Measurements from ENCODE around the gene FILIP1L. TPM values are rescaled to one million over a fixed set of nuclear protein-coding genes. Genes with fewer than 3 reads are reported as not detected.

FILIP1L gene
- total and polyA plus RNA-seq, 2 of the 8 experiments (the other 6 are each of a cell fraction or from before 2014, with no cell fraction given) = 0.06 to 0.09 TPM

DNA sequence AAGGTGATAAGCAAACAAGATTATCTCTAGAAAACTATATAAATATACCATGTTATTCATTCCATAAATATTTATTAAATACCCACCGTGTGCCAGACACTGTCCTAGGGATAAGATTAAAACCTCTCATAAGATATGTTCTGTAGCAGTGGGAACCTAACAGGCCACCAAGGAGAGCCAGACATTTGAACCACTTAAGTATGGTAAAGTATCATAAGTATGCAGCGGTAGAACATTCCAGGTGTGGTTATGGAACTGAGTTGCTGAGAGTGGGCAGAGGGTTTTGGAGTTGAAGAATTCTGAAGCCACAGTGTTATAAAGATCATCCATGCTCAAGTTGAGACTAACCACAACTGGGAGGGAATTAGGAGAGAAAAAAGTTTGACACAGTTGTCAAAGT, 14.7 kb downstream of the FILIP1L start:
- Histone ChIP-seq H2BK12ac (ENCODE audit: low read depth, low read length) (no peak overlapping the region), H3K14ac (ENCODE audit: insufficient read length) (no peak overlapping the region), H3K23me2 (ENCODE audit: low read depth, low read length) (no peaks in the 10 kb centered on the region; the same call in 1 of the 2 replicates), H3K27ac (ENCODE audit: low read depth, low read length) (no peak overlapping the region), H3K4me2 (ENCODE audit: insufficient read depth in 1 of 2, low read depth in 2 of 2, low read length in 2 of 2) (no peak overlapping the region), H4K8ac (ENCODE audit: extremely low read depth, insufficient read depth, low read length) (no peak overlapping the region), H3K23ac (ENCODE audit: insufficient read length) (no peak overlapping the region), H4K91ac (replicated peaks; ENCODE audit: insufficient read length, low read length) (no peak overlapping the region), H3K79me1 (ENCODE audit: low read depth, low read length) (no peaks in the 10 kb centered on the region), H3K36me3 (ENCODE audit: control insufficient read depth in 2 of 4, insufficient read depth in 4 of 4, low read length in 3 of 4) (no peaks in the 10 kb centered on the region), H3K4me1 (replicated peaks in 1 of 4; ENCODE audit: control insufficient read depth in 3 of 4, insufficient read depth in 4 of 4, low read length in 3 of 4) (no peaks in the 10 kb centered on the region), H2BK120ac (replicated peaks; ENCODE audit: low read depth, low read length) (no peak overlapping the region), H3K79me2 (ENCODE audit: control insufficient read depth in 1 of 2, insufficient read depth in 2 of 2, low read length in 2 of 2) (no peaks in the 10 kb centered on the region), H2BK15ac (ENCODE audit: low read length) (no peak overlapping the region), H3K4ac (replicated peaks; ENCODE audit: insufficient read length, low read depth, low read length) (no peak overlapping the region), H2BK20ac (ENCODE audit: low read length) (no peak overlapping the region), H4K5ac (ENCODE audit: insufficient read length, low read depth, low read length) (no peak overlapping the region), H3K9me3 (ENCODE audit: insufficient read depth in 2 of 2, low read depth in 1 of 2, low read length in 1 of 2) (no peaks in the 10 kb centered on the region), H2AK5ac (ENCODE audit: low read depth, low read length) (no peak overlapping the region), H3K18ac (ENCODE audit: extremely low read depth, low read length) (no peak overlapping the region), H3K4me3 (ENCODE audit: extremely low read depth in 1 of 4, insufficient read depth in 2 of 4, low read depth in 3 of 4, low read length in 4 of 4) (no peak overlapping the region), H3K56ac (replicated peaks; ENCODE audit: insufficient read length, low read depth, low read length) (no peak overlapping the region), H3K27me3 (replicated peaks in 1 of 4; ENCODE audit: control insufficient read depth in 3 of 4, extremely low read depth in 1 of 4, insufficient read depth in 3 of 4, low read length in 3 of 4) (no peaks in the 10 kb centered on the region), H2AFZ (ENCODE audit: low read length) (no peak overlapping the region), H2BK5ac (ENCODE audit: low read depth, low read length) (no peak overlapping the region), H4K20me1 (replicated peaks in 1 of 2; ENCODE audit: control insufficient read depth in 1 of 2, insufficient read depth in 2 of 2, low read length in 2 of 2) (no peaks in the 10 kb centered on the region), H3K9ac (replicated peaks in 1 of 4; ENCODE audit: extremely low read depth in 1 of 4, low read depth in 3 of 4, low read length in 3 of 4) (no peak overlapping the region)
- DNase-seq (ENCODE audit: low read depth in 1 of 2, low spot score in 2 of 2) = no peak
- ChIA-PET POLR2A (ENCODE audit: partially characterized antibody) (no interaction called here), CTCF (ENCODE audit: partially characterized antibody) (interaction anchor here (2.2 kb wide), 1 partner anchor 24 kb away, joined by 7 read pairs; no protein-coding TSS in a partner anchor)
- no peak for TF ChIP-seq CBX5 (IDR thresholded peaks at IDR 0.05; ENCODE audit: low read depth, low read length)
- no peak for TF ChIP-seq SAP30 (IDR thresholded peaks at IDR 0.05; ENCODE audit: insufficient read depth, insufficient replicate concordance, low read length)
- no peak for TF ChIP-seq RFX5 (IDR thresholded peaks at IDR 0.05; ENCODE audit: borderline replicate concordance, low read depth, low read length)
- no peak for TF ChIP-seq RBBP5 (IDR thresholded peaks at IDR 0.05; ENCODE audit: borderline replicate concordance, low read depth, low read length)
- no peak for TF ChIP-seq CHD2 (IDR thresholded peaks at IDR 0.05; ENCODE audit: low read length)
- no peak for TF ChIP-seq POLR2AphosphoS5 (IDR thresholded peaks at IDR 0.05; ENCODE audit: low read depth, low read length)
- WGBS, 2 experiments (ENCODE audit: extremely low coverage in 1 of 2, insufficient coverage in 1 of 2, insufficient read length in 1 of 2, insufficient replicate concordance in 2 of 2, low coverage in 1 of 2, low lambda C conversion rate in 2 of 2, missing lambda C conversion rate in 1 of 2) = 89% methylated on average over 2 of the region's 2 CpGs; no CpG with 5 or more reads in 1 of the 2 experiments
- FAIRE-seq = no peak

All from H1 (cell line).